ENCODE data around the gene PRPH2.
"Not testable (repeated sequence)": the region's sequence is repeated elsewhere in the genome, so short reads cannot be mapped to it uniquely, and the experiment has no call there.

The PRPH2 gene

DNA sequence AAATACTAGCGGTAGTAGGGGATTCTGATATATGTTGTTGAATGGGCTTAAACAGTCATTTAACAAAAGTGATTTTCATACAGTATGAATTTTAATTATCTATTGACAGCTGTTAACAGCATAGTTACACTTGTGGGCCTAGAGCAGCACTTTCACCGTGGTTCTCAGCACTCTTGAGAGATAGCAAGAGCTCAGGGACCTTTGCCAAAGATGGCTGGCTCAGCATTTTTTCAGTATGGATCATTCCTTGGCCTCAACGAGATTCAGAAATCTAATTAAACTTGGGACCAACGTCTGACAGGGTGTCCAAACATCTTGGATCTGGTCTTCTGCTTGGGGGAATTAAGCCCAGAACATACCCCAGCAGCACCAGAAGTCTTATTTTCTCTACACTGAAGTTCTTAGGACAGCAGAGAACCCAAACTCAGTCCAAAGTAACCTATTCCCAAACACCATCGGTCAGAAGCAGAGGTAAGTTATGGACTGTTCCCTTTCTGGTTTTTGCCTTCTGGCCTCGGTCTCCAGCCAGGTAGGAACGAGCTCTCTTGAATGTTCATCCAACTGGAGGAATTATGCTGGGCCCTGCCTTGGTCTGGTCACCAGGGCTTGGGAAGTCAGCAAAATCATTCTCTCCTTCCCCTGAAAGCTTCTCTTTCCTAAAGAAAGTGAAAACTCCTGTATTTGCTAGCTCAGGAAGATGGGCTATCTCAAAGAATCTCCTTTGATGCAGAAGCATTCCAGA lies 25.7 kb downstream of the PRPH2 start:
- no peak for DNase-seq

DNA sequence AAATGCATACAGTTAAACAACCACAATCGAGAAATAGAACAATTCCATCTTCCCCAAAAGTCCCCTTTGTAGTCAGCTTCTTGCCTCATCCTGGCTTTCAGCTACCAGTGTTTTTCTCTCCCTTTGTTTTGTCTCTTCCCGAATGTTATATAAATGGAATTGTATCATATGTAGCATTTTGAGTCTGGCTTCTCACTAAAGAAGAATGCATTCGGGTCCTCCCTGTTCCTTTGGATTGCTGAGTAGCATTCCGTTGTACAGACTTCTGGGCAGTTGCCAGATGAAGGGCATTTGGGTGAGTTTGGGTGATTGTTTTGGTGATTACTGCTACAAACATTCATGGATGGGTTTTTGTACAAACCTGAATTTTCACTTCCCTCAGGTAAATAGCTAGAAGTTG lies 27.8 kb downstream of the PRPH2 start:
- no peak for DNase-seq

DNA sequence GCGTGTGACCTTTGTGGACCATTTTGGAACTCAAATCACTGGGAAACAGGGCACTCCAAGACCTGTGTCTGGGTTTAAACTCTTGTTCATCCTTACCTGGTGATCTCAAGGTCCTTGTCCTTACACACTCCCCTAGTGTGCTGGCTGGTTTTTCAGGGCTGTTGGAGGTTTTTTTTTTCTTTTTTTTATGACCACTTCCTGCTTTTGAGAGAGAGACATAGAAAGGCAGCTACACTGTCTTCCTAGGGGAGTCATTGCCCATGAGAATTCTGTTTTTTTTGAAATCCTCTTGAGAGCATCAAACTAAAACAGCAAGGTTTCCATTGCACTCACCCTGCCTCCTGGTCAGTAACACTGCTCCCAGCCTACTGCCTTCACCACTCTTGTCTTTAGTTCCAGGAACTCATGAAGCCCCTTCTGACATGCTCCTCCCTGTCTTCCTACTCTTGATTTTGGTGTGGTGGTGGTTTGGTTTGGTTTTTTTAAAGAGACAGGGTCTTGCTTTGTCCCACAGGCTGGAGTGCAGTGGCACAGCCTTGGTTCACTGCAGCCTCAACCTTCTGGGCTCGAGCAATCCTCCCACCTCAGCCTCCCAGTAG lies 28.6 kb downstream of the PRPH2 start:
- no peak for DNase-seq

DNA sequence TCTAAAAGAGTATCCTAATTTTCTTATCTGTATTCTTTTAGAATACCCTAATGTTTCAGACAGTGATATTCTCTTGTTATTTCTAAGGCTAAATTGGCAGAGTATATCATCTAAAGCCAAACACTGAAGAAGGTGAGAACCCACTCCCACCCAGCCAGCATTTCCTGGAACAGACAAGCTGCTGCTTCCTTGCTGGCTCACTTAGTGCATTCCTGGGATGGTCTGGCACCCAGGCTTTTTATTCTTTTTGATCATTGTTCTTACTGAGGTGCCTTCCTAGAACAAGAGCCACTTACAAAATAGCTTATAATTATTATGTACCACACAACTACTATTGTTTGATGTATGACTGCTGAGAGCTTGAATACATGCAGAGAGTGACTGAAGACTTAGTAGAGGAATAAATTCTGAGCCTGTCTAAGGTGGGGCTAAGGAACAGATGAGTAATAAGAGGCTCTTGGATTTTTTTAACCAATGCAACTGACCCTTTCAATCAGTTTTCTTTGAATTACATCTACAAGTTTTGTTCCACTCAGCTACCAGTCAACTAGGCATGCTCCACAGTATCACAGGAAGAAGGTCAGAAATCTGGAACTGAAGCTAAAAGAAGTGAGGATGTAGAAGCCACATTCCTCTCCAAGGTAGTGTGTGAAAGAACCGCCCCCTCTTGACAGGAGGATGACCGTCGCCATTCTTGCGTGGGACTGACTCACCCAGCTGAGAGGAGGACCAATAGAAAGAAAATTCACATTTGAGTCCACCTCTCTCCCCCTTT lies 30.1 kb downstream of the PRPH2 start:
- DNase-seq: no peak

DNA sequence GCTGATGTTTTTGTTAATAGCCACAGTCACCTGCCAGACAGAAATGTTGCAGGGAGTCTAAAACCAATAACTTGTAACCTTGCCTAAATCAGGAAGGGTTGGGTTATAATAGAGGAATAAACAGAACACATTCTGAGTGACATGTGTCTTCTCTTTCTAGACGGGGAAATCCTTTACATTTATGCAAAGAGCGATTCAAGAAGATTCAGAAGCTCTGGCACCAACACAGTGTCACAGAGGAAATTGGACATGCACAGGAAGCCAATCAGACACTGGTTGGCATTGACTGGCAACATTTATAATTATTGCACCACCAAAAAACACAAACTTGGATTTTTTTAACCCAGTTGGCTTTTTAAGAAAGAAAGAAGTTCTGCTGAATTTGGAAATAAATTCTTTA lies 31.5 kb downstream of the PRPH2 start:
- DNase-seq: no peak

- peak; percentile 7 for DNase-seq
These were observed 32.2 kb downstream of the PRPH2 start for GRCh38 chr6:42690151-42690702.

GRCh38 chr6:42689371-42689770 lies 33.0 kb downstream of the PRPH2 start:
- peak; percentile 19 for DNase-seq

DNA sequence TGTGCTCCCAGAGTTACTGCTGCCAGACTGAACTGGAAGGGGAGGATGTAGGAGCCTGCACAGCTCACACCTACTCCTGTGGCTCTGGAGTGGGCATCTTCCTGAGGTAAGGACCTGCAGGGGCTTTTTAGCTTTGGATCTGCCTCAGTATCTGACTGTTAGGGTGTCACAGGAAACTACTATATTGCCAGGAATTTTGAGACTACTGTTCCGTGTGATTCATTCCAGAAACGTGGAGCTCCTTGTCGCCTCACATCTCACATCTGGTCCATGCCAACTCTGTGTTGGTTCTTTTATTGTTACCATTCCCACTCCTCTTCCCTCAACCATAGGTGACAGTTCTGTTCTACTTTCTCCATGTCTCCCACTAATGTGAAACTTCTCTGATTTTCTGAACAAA lies 34.1 kb downstream of the PRPH2 start:
- peak; percentile 7 for DNase-seq

DNA sequence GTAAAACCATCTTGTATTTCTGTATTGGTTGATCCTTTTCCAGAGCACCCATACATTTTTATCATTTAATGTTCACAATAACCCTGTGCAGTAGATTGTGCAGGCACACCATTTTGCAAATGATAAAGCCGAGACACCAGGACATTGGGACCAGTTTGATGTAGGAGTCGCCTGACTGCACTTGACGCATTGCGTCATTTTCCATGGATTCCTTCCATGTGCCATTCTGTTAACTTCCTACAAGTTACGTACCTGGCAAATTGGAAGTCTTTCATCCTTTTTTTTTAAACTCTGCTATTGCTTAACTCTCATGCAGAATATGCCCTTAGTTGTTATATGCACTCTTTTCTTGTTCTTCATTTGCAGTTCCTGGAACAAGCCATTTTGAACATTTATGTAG lies 43.0 kb downstream of the PRPH2 start:
- DNase-seq: no peak

DNA sequence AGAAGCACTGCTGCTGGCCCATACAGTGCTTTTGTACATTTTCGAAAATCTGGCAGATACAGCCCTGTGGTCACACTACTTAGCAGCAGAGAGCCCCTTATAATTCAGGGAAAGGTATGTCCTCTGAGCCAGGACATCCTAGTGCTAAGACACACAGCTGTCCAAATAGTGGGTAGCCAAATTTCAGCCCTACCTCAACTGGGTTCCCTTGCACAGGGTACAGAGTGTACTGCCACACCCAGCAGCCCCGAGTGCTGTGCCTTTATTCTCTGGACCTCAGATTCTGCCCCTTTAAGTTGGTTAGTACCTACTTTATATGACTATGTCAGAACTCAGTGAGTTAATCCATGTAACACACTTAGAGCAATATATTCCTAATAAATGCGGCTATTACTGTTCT lies 47.6 kb downstream of the PRPH2 start:
- DNase-seq: no peak

DNA sequence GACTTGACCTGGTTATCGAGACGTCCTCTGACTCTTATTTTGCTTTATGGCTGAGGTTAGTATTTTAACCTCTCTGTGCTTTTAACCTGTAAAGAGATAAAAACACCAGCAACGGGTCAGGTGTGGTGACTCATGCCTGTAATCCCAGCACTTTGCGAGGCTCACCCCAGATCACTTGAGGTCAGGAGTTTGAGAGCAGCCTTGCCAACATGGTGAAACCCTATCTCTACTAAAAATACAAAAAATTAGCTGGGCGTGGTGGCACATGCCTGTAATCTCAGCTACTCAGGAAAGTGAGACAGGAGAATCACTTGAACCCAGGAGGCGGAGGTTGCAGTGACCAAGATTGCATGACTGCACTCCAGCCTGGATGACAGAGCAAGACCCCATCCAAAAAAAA lies 48.0 kb downstream of the PRPH2 start:
- not testable (repeated sequence) for DNase-seq

GRCh38 chr6:42664718-42665117 lies 57.7 kb downstream of the PRPH2 start:
- DNase-seq: no peak

DNA sequence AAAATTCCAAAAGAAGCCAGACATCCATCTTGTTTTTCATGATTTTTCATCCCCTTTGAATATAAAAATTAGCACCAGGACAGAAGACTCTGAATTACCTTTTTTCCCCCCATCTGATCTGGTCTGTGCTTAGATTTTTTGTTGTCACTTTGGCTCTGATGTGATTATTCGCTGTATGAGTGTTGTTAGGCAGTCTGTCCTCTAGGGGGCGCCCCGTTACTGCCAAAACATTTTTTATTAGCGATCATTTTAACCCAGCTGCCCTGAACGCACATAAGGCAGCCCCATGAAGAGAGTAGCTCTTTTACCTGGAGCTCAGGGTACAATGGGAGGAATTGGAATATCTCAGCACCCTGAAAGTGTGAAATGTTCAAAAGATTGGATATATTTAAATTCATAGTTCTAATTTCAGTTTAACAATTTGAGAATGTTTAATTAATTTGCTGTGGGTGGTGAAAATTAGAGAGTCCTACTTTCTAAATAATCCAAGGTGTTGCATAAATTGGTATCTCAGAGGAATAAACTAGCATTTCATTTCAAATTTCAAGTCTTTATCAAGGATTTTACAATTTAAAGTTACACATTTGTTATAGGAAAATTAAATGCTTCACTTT lies 60.8 kb downstream of the PRPH2 start:
- peak; percentile 94 for DNase-seq

DNA sequence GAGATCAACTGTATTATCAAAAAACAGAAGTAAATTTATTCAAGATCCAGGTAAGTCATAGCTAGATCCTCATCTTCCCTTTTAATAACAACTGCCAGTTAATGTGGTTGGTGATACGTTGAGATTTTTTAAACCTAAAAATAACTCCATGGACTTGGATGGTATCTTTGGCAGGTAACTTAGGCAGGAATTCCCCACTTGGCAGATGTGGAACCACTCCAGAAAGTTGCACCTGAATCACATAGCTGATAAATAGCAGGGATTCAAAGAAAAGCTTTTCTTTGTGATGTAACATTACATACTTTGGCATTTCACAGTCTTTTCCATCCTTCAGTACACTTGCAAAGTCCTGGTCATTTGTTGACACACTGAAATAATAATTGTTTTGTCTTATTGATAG lies 62.6 kb downstream of the PRPH2 start:
- no peak for DNase-seq

GRCh38 chr6:42653851-42654250 lies 68.5 kb downstream of the PRPH2 start:
- DNase-seq: no peak

- no peak for DNase-seq
These were observed 70.2 kb downstream of the PRPH2 start for GRCh38 chr6:42652024-42652746.
